ENCODE results near the gene ABTB2.

GRCh38 chr11:34104680-34105078 lies 253.1 kb downstream of the ABTB2 start:
- no peak for TF ChIP-seq POLR2A (IDR thresholded peaks at IDR 0.05)
- TF ChIP-seq CTCF (IDR thresholded peaks at IDR 0.05), result no peak

Measured in body of pancreas (tissue), 4 donors.